A549 treated with dexamethasone at 1 μM for 4 hours (cell line): ENCODE results near the gene SEMA3B. TPM values are rescaled to one million over a fixed set of nuclear protein-coding genes. Genes with fewer than 3 reads are reported as not detected.

Experiments
- total RNA-seq: library from RNA; stranded (reverse); fragments of 200-300 nt; extraction: Qiagen RNA extraction; gene quantifications from 5 replicates; pipeline ENCODE4 v1.2.3, GENCODE V29; 2022

The SEMA3B gene
- 5.0 to 7.7 TPM (median 6.3 TPM) in 5 replicates for total RNA-seq

DNA sequence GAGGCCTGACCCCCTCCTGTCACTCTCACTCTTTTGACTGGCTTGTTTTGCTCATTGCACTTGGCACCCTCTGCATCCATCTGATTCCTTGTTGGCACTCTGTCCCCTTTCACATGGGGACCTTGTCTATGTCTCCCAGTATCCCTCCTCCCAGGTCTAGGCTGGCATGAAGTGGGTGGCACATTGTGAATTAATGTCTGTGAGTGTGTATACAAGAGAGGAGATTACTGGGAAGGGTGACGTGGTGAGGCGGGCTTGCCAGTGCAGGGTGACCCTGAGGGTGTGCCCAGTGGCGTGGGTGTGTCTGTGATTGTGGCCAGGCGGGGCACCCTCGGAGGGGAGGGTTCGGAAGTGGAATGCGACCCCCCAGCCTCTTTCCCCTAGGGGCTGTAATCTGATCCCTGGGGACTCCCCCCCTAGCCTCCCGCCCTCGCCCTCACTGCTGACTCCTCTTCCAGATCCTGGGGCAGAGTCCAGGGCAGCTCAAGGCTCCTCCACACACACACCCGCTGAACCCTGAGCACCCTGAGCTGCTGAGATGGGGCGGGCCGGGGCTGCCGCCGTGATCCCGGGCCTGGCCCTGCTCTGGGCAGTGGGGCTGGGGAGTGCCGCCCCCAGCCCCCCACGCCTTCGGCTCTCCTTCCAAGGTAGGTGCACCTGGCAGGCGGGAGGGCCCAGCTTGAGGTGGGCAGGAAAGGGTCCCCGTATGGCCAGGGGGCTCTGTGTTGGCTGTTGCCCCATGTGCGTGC, at the start of gene SEMA3B:
Gene SEMA3B, plus strand, starts transcription at position 445 of the 749 bp plus-strand sequence. Its CDS starts 94 bp downstream, at position 539.

DNA sequence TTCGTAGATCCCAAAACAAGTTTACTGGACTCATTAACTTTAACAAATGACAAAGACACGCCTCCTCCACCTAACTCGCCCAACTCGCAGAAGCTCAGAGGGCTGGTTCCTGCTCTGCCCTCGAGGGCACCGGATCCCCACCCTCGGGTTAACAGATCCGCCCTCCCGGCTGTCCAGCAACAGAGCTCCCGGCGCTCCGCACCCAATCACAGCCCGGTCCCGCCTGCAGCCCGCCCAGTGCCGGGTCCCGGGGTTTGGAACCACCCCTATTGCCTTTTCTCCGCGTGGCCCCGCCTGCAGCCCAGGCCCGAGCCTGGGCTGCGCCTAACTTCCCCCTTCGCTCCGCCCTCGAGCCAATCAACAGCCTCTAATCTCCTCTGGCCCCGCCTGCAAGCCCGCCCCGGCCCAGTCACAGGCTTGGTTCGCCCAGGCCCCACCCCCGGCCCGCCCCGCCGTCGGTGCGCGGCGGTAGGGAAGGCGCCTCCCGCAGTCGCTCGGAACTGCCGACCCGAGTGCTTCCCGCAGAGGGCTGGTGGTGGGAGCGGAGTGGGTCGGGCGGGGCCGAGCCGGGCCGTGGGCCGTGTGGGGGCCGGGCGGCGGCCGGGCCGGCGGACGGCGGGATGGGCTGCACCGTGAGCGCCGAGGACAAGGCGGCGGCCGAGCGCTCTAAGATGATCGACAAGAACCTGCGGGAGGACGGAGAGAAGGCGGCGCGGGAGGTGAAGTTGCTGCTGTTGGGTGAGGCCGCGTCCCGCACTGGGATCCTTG, 33.0 kb upstream of the SEMA3B start, which contains the start of gene GNAI2:
Gene GNAI2, plus strand, starts transcription at position 489 of the 768 bp plus-strand sequence. Its CDS starts 132 bp downstream, at position 621.

DNA sequence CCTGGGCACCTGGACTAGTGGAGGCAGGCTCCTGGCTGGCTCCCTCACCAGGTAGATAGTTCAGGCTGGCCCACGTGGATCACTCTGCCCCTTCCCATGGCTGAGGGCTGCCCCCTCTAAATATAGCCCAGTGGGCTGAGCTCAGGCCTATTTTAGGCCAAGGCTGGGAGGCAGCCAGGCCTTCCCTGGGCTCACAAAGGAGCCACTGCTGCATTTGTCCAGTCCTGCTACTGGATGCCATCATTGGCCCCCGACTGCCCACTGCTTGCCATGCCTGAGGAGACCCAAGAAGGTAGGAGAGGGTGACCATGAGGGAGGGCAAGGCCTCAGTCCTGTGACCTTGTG, 9.9 kb downstream of the SEMA3B start, which contains the start of gene LSMEM2:
Gene LSMEM2, plus strand, starts transcription at position 208 of the 345 bp plus-strand sequence. Its CDS starts 27 bp downstream, at position 235.

DNA sequence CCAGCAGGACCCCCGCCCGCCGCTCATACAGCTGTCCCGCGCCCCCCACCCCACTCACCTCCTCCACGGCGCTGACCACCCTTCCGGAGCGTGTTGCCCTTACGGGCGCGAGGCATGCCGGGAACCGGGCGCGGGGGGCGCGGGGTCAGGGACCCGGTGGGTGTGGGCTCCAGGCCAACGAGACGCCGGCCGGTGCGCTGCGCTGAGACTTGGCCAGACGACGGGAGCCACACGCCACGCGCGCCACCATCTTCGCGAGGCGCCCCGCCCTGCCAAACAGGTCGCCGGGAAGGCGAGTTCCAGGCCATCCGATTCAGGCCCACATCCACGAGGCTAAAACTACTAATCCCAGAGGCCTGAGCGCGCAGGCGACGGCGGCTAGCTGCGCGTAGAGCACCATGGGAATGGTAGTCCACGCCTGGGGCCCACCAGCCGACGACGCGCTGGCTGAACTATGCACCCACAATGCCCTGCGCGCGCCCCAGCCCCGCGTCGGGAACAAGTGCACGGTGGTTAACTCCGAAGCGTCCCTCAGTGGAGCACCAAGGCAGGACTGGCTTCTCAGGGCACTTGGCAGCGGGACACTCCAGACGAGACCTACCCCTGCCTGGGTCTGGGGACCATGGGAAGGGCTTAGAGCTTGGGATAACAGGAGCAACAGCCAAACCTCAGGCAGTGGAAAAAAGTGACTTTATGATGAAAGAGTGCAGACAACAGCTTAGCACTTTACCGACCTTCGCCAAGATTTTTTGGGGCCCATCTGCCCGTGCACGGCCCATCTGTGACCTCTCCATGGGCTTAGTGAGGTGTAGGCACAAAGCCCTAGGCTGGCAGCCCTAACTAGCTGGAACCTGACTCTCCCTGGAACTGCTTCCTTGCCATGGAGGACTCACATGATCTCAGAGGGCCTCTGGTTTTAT, 23.5 kb downstream of the SEMA3B start, which contains the start of gene IFRD2:
Gene IFRD2, minus strand, starts transcription at position 271 of the 920 bp plus-strand sequence. Its CDS starts 155 bp downstream, at position 116.

DNA sequence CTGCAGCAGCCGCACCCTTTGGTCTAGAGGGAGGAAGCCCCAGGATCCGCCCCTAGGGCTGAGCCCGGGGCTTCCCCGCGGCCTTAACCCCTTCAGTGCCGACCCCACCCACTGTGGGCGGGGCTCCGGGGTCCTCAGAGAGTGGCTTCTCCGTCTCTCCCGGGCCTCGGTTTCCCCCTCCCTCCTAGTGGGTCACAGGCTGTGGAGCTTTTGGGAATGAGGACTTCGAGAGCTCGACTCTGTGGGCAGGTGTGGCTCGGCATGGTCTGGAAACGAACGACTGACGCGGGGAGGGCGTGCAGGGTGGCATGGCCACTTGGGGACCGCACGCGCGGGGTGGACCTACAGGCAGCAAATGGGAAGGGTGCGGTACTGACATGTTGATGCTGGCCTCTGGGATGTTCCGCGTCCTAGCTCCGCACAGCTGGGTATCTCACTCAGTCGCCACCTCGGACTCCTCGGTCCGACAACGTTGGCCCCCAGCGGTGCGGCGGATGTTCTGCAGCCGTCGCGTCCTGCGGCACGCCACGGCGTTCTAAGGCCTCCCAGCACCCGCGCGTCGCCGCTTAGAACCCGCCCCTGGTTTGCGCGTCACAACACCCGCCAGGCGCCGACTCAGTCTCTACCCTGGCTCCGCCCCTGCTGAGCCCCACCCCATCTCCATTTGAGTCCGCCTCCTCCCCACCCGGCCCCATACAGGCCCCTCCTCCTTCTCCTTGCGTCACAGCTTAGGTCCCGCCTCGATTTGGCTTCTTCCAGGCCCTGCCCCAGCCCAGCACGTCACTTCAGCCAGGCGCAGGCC, 30.1 kb downstream of the SEMA3B start, which contains the start of the genes HYAL3 and NAA80:
Gene HYAL3, minus strand, starts transcription at position 570 of the 802 bp plus-strand sequence. CDS start 3,803 bp downstream, outside the sequence.
Gene NAA80, minus strand, starts transcription at position 570 of the 802 bp plus-strand sequence. CDS start 1,942 bp downstream, outside the sequence.

DNA sequence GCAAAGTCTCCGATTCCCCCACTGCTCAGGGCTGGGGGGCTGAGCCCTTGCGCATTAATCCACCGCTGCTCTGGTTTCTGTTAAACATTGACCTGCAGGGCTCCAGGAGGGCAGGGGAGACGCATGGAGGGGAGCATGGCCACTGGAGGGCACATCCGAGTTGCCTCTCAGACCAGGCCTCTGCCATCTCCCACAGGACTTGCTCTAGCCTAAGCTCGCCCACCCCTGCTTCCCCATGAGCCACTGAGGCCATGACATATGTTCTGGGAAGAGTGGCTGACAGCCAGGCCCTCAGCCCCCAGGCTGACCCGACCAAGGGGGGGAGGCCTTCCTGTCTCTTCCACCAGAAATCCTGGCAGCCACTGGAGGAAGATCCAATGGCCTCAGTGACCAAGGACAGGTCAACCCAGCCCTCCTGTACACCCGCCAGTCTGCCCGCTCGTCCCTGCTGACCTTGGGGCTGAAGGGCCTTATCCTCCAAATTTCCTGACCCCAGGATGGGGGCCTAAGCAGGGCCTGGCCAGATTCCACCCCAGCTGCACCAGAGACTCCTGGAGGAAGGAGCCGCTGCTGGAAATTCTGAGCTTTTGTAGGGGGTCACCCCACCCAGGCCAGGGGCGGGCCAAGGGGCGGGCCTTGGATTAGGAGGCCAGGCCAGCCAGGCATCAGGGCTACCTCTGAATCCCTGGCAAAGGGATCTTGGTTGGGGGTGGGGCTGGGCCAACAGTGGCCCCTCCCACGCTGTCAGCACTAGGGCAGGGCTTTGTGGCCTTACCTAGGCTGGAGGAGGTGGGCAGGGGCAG, 34.3 kb downstream of the SEMA3B start, which contains the start of gene HYAL1:
Gene HYAL1, minus strand, starts transcription at position 562 of the 803 bp plus-strand sequence. CDS start 618 bp downstream, outside the sequence.

DNA sequence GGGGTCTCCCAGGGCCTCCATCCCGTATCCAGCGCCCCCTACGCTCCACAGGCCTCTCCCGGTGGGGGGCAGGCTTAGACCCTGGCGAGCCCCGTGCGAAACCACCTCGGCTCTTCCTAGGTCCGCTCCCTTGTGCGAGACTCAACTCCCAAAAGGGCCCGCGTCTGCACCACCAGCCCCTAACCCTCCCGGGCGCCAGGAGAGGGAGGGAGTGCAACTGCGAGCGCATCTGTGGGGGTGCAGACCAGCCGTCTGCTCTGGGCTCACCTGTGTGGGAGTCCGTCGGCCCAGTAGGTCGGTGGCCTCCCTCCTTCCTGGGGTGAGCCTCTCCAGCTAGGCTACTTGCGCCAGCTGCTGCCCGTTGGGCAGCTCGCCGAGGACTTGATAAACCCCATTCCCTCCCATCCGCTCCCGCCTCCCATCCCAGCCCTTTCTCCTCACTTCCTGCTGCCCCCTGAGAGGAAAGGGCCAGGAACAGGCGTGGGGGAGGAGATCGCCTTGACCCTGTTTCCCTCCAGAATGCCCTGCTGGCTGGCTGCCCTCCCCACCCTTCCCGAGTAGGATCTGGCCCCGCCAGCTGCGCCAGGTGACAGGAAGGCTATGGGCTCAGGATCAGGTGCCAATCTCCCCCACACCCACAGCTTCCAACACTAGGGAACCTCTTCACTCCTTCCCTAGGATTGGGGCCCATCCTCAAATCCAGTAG, 53.6 kb downstream of the SEMA3B start, which contains the start of gene HYAL2:
Gene HYAL2, minus strand, starts transcription at position 360 of the 706 bp plus-strand sequence. CDS start 2,256 bp downstream, outside the sequence.

Other genes starting within 250 kb of the SEMA3B start
- gene RBM5, start 180.2 kb upstream of the SEMA3B start, total RNA-seq: 27.0 to 42.6 TPM (median 37.4 TPM) in 5 replicates
- gene SEMA3F, start 113.8 kb upstream of the SEMA3B start, total RNA-seq: 13.4 to 22.0 TPM (median 19.5 TPM) in 5 replicates
- gene GNAT1, start 77.5 kb upstream of the SEMA3B start, total RNA-seq: 0.03 to 0.48 TPM (median 0.21 TPM) in 4 of 5 replicates, not detected in the other
- 0.05 to 0.22 TPM (median 0.06 TPM) in 4 of 5 replicates, not detected in the other for gene SLC38A3, start 63.9 kb upstream of the SEMA3B start, total RNA-seq
- gene GNAI2, start 32.9 kb upstream of the SEMA3B start, total RNA-seq: 34.0 to 49.8 TPM (median 46.8 TPM) in 5 replicates
- not detected in 5 replicates for gene LSMEM2, start 9.9 kb downstream of the SEMA3B start, total RNA-seq
- gene IFRD2, start 23.3 kb downstream of the SEMA3B start, total RNA-seq: 66.6 to 89.9 TPM (median 85.4 TPM) in 5 replicates
- gene HYAL3, start 30.3 kb downstream of the SEMA3B start, total RNA-seq: 7.0 to 9.9 TPM (median 8.8 TPM) in 5 replicates
- gene NAA80, start 30.3 kb downstream of the SEMA3B start, total RNA-seq: 4.3 to 7.9 TPM (median 6.4 TPM) in 5 replicates
- gene HYAL1, start 34.4 kb downstream of the SEMA3B start, total RNA-seq: 0.40 to 0.69 TPM (median 0.57 TPM) in 5 replicates
- 21.2 to 33.5 TPM (median 29.2 TPM) in 5 replicates for gene HYAL2, start 53.6 kb downstream of the SEMA3B start, total RNA-seq
- gene TUSC2, start 59.1 kb downstream of the SEMA3B start, total RNA-seq: 22.6 to 36.7 TPM (median 34.6 TPM) in 5 replicates
- 15.1 to 17.6 TPM (median 17.2 TPM) in 5 replicates for gene RASSF1, start 71.7 kb downstream of the SEMA3B start, total RNA-seq
- gene ZMYND10, start 76.6 kb downstream of the SEMA3B start, total RNA-seq: 0.71 to 1.3 TPM (median 1.0 TPM) in 5 replicates
- gene NPRL2, start 81.6 kb downstream of the SEMA3B start, total RNA-seq: 12.2 to 13.5 TPM (median 12.7 TPM) in 5 replicates
- 13.8 to 17.4 TPM (median 15.7 TPM) in 5 replicates for gene CYB561D2, start 81.7 kb downstream of the SEMA3B start, total RNA-seq
- gene TMEM115, start 90.4 kb downstream of the SEMA3B start, total RNA-seq: 37.1 to 50.9 TPM (median 49.1 TPM) in 5 replicates
- 0.48 to 0.77 TPM (median 0.67 TPM) in 5 replicates for gene CACNA2D2, start 234.5 kb downstream of the SEMA3B start, total RNA-seq